ENCODE measurements around the gene CTSD. TPM values are rescaled to one million over a fixed set of nuclear protein-coding genes. Genes with fewer than 3 reads are reported as not detected.

Gene CTSD
- total and polyA plus RNA-seq, 2 of the 8 experiments (the other 6 are each of a cell fraction or from before 2014, with no cell fraction given): 169 to 173 TPM

- TF ChIP-seq CHD7 (IDR thresholded peaks at IDR 0.05; ENCODE audit: insufficient replicate concordance, low read length) (no peak), SIX5 (IDR thresholded peaks at IDR 0.05; ENCODE audit: low read depth, low read length) (no peak), RFX5 (IDR thresholded peaks at IDR 0.05; ENCODE audit: borderline replicate concordance, low read depth, low read length) (no peak), TAF7 (optimal IDR thresholded peaks at IDR 0.05; ENCODE audit: borderline replicate concordance, low read depth, low read length) (no peak), SAP30 (IDR thresholded peaks at IDR 0.05; ENCODE audit: insufficient read depth, insufficient replicate concordance, low read length) (no peak), EGR1 (IDR thresholded peaks at IDR 0.05; ENCODE audit: borderline replicate concordance, low read depth, low read length) (no peak), BRCA1 (IDR thresholded peaks at IDR 0.05; ENCODE audit: low read depth, low read length) (no peak)
Measured at GRCh38 chr11:1743585-1744136, 20.1 kb downstream of the CTSD start (continued).
